Measurements from ENCODE around the gene SPATA3. TPM values are rescaled to one million over a fixed set of nuclear protein-coding genes. Genes with fewer than 3 reads are reported as not detected.

SPATA3 gene
- total RNA-seq, 1 donor from 2014 or later: not detected

DNA sequence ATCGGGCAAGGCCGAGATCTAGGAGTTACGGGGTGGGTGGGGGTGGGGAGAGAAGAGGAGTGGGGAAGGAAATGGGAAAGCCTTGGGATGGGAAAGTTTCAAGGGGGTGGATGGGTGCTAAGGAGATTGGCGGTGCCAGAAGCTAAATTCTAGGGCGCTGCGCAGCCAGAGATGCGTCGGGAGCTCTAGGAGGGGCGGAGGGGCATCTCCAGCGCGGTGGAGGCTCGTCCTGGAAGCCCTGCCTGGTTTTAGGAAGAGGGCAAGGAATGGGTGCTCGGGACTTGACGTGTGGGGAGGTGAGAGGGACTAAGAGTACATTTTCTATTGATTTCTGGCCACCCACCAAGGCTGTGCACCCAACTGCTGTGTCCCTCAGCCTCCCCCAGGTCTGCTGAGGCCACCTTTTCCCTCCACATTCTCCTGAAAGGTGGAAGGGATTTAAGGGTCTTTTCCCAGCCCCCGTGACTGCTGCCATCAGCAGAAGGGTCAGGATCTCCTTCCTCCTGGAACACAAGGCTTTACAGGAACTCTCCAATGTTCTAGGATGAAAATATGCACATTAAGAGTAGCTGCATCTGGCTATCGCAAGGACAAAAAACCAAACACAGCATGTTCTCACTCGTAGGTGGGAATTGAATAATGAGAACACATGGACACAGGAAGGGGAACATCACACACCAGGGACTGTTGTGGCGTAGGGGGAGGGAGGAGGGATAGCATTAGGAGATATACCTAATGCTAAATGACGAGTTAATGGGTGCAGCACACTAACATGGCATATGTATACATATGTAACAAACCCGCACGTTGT, 42.8 kb downstream of the SPATA3 start:
- no peak overlapping the region for H3K27ac Mint-ChIP-seq

DNA sequence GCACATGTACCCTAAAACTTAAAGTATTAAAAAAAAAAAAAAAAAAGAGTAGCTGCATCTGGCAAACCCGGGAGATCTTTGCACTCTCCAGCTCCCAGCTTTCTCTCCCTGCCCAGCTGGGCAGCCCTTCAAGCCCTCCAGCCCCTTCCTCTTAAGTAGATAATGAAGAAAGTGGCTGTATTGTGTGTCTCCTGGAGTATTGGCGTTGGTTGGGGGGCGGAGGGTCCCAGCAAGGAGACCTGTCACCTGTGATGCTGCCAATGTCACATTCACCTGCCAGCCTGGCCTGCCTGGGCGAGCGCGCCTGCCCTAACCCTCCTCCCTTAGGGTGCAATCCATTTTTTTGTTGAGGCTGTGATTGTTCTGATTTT, 43.4 kb downstream of the SPATA3 start:
- intact Hi-C loops (cut with micrococcal nuclease): no loop called here
- POLR2A ChIA-PET: interaction anchor here (0.7 kb wide), 1 partner anchor 14 kb away, joined by 4 read pairs; no protein-coding TSS in a partner anchor
- CTCF ChIA-PET: no interaction called here
- no peak overlapping the region for H3K27ac Mint-ChIP-seq
- H3K9me3 Mint-ChIP-seq: no peaks in the 10 kb centered on the region
- H3K27me3 Mint-ChIP-seq: peaks cover 48% of the 10 kb centered on the region
- H3K36me3 Mint-ChIP-seq (ENCODE audit: low read depth): no peaks in the 10 kb centered on the region
- no peak for ATAC-seq (ENCODE audit: low read depth)
- H3K4me3 Mint-ChIP-seq: no peak overlapping the region
- H3K4me1 Mint-ChIP-seq: peaks cover 8% of the 10 kb centered on the region
- TF ChIP-seq, protein P1, sequence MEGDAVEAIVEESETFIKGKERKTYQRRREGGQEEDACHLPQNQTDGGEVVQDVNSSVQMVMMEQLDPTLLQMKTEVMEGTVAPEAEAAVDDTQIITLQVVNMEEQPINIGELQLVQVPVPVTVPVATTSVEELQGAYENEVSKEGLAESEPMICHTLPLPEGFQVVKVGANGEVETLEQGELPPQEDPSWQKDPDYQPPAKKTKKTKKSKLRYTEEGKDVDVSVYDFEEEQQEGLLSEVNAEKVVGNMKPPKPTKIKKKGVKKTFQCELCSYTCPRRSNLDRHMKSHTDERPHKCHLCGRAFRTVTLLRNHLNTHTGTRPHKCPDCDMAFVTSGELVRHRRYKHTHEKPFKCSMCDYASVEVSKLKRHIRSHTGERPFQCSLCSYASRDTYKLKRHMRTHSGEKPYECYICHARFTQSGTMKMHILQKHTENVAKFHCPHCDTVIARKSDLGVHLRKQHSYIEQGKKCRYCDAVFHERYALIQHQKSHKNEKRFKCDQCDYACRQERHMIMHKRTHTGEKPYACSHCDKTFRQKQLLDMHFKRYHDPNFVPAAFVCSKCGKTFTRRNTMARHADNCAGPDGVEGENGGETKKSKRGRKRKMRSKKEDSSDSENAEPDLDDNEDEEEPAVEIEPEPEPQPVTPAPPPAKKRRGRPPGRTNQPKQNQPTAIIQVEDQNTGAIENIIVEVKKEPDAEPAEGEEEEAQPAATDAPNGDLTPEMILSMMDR (IDR thresholded peaks at IDR 0.05): no peak
- no peak for DNase-seq

More for the DNA sequence above, 42.8 kb downstream of the SPATA3 start:
- Mint-ChIP-seq H3K4me3 (peak overlapping the region; percentile 6), H3K4me1 (peaks cover 14% of the 10 kb centered on the region), H3K9me3 (no peaks in the 10 kb centered on the region), H3K36me3 (ENCODE audit: low read depth) (no peaks in the 10 kb centered on the region), H3K27me3 (peaks cover 48% of the 10 kb centered on the region)
- intact Hi-C loops (cut with micrococcal nuclease): no loop called here
- POLR2A ChIA-PET: interaction anchor here (0.7 kb wide), 1 partner anchor 14 kb away, joined by 4 read pairs; no protein-coding TSS in a partner anchor
- CTCF ChIA-PET: no interaction called here
- TF ChIP-seq, protein P1 (IDR thresholded peaks at IDR 0.05): no peak
- ATAC-seq (ENCODE audit: low read depth): no peak
- DNase-seq: no peak

DNA sequence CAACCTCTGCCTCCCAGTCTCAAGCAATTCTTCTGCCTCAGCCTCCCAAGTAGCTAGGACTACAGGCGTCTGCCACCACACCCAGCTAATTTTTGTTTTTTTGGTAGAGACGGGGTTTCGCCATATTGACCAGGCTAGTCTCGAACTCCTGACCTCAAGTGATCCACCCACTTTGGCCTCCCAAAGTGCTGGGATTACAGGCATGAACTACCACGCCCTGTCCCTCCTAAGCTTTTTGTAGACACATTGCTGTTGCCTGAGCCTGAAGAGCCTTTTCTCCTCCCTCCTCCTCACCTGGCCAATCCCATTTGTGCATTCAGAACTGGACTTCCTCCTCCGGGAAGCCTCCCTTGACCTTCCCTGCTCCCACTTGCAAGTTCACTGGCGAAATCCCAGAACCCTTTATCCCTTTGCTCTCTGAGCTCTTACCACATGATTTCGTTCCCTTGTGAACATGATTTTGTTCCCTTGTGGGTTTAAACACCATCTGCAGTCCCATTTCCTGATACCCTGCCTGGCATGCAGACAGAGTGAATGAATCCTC, 44.0 kb downstream of the SPATA3 start:
- Mint-ChIP-seq H3K27me3 (peaks cover 48% of the 10 kb centered on the region), H3K36me3 (ENCODE audit: low read depth) (no peaks in the 10 kb centered on the region), H3K4me1 (peaks cover 3% of the 10 kb centered on the region), H3K27ac (no peak overlapping the region), H3K4me3 (no peak overlapping the region), H3K9me3 (no peaks in the 10 kb centered on the region)
- ATAC-seq (ENCODE audit: low read depth): no peak
- no peak for DNase-seq
- TF ChIP-seq, protein P1 (IDR thresholded peaks at IDR 0.05): no peak
- intact Hi-C loops (cut with micrococcal nuclease): no loop called here
- ChIA-PET POLR2A (interaction anchor here (0.7 kb wide), 1 partner anchor 13 kb away, joined by 4 read pairs; no protein-coding TSS in a partner anchor), CTCF (no interaction called here)

DNA sequence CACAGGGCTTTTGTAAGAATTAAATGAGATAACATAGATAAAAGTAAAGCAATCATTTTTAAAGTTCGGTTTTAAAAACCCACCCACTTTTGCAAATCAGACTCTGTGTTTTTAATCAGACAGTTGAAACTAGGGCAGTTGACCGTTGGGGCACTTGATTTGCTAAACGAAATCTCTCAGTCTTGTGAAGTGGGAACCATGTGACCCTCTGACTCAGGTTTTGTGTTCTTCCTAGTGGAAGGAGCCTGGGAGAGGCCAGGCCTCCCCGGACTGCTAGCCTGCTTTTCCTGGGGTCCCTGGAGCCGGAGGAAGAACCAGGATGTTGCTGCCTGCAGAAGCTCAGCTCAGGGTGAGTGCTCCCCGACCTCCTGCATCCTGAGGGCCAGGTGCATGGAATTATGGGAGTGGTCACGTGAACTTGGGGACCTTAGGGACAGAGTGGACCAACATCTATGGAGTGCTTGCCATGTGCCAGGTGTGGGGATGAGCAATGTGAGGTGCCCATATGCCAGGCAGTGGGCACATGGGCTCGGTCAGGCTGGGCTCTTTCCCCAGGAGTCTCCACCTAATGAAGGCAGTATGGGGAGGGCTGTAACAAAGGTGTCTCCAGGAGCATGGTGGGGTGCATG, 45.3 kb downstream of the SPATA3 start:
- peaks cover 2% of the 10 kb centered on the region for H3K4me1 Mint-ChIP-seq
- H3K27ac Mint-ChIP-seq: no peak overlapping the region
- H3K36me3 Mint-ChIP-seq (ENCODE audit: low read depth): no peaks in the 10 kb centered on the region
- intact Hi-C loops (cut with micrococcal nuclease): no loop called here
- ATAC-seq (ENCODE audit: low read depth) (no peak), DNase-seq (no peak)
- no peaks in the 10 kb centered on the region for H3K9me3 Mint-ChIP-seq
- H3K4me3 Mint-ChIP-seq: no peak overlapping the region
- TF ChIP-seq, protein P1 (IDR thresholded peaks at IDR 0.05): no peak
- ChIA-PET CTCF (interaction anchor here (4.3 kb wide), 1 partner anchor 11 kb away, joined by 17 read pairs; no protein-coding TSS in a partner anchor), POLR2A (no interaction called here)
- peaks cover 43% of the 10 kb centered on the region for H3K27me3 Mint-ChIP-seq

DNA sequence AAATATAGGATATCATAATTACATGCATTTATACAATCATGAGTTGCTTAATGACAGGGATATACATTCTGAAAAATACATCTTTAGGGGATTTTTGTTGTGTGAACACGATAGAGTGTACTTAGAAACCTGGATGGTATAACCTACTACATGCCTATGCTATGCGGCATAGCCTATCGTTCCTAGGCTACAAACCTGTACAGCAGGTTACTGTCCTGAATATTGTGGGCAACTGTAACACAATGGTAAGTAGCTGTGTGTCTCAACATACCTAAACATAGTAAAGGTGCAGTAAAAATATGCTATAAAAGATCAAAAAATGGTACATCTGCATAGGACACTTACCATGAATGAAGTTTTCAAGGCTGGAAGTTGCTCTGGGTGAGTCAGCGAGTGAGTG, 47.9 kb downstream of the SPATA3 start:
- intact Hi-C loops (cut with micrococcal nuclease): no loop called here
- H3K4me3 Mint-ChIP-seq: no peak overlapping the region
- no peak overlapping the region for H3K27ac Mint-ChIP-seq
- peaks cover 35% of the 10 kb centered on the region for H3K27me3 Mint-ChIP-seq
- DNase-seq (no peak), ATAC-seq (ENCODE audit: low read depth) (no peak)
- TF ChIP-seq, protein P1 (IDR thresholded peaks at IDR 0.05): no peak
- ChIA-PET CTCF (interaction anchor here (4.3 kb wide), 1 partner anchor 8 kb away, joined by 17 read pairs; no protein-coding TSS in a partner anchor), POLR2A (no interaction called here)
- H3K36me3 Mint-ChIP-seq (ENCODE audit: low read depth): no peaks in the 10 kb centered on the region
- no peaks in the 10 kb centered on the region for H3K4me1 Mint-ChIP-seq
- no peaks in the 10 kb centered on the region for H3K9me3 Mint-ChIP-seq

All from activated B cell treated with CpG ODN at 0.5 μM for 24 hours (primary cell).